ENCODE measurements around the gene FGD1.
A peak's percentile ranks its signal among the peaks of the same experiment; 100 is the strongest.

Gene FGD1

DNA sequence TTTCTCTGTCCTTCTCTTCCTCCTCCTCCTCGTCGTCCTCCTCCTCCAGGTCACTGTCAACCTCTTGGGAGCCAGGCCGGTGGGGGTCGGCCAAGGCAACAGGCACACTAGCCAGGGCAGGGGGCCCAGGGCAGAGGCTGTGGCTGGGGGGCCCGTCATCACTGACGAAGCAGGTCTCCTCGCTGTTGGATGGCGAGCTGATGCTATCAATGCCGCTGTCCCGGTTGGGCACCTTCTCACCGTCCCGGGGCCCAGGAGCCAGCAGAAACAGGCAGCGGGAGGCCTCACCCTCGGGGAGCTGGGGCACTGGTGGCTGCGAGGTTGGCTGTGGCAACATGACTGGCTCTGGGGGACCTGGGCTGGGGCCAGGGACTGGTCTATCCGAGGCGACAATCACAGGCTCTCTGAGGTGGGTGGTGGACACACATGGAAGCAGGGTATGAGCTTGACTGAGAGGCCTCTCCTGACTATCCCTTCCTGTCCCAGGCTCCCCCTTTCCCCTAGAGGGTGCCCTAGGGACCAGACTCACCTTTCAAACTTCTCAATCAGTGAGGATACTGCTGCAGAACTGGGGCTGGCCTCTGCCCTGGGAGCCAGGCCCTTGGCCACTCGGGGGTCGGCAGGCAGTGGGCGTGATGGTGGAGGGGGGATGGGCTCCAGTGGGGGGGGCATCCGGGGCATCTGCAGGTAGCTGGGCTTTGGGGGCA lies 25.8 kb downstream of the FGD1 start:
- DNase-seq = no peak

DNA sequence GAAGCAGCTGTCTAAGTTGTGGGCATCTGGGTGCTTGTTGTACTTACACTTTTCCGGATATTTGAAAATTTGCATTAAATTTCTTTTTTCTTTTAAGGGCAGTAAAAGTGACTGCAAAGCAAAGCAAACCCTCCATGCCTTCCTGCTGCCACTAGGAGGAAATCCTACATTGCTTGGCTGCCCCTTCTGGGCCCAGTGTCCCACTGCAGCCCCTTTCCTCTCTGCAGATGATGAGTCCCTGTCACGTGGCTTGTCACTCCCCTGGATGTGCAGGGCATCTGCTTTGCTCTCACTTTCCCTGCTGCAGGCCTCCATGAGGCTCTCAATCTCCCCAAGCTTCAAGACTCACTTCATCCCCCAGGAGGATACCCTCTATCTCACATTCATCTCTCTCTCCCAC lies 43.1 kb downstream of the FGD1 start:
- no peak for DNase-seq

DNA sequence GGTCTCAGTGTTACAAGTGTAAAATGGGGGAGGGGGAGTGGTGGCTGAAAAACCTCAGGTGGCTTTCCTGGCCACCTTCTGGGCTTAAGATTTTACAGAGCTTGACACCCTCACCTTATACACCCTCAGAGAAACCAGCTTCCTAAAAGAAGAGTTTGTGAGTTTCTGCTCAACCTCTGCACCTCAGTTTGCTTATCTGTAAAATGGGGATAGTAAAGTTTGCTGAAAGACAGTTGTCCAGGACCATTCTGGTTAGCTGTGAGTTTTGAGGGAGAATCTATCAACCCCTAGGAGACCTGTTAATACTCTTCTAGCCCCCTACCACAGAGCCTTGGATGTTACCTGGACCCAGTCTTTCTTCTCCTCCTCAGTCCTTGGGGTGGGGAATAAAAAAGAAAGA lies 46.1 kb downstream of the FGD1 start:
- DNase-seq = no peak

DNA sequence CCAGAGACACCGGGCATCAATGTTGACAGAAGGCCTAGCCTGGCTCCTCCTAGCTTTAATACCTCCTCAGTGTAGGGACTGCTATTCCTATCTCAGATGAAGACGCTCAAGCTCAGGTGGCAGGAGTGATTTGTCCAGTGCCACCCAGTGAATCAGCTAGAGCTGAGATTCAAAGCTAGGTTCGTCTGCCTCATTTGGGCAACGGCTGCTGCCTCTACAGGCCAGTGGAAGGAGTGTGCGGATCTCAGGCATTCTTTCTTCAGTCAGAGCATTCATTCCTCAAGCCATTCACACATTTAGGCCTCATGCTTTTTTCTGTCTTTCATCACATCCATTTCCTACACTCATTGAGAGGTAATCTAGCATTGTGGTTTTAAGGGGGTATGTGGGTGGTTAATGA lies 48.6 kb downstream of the FGD1 start:
- no peak for DNase-seq

DNA sequence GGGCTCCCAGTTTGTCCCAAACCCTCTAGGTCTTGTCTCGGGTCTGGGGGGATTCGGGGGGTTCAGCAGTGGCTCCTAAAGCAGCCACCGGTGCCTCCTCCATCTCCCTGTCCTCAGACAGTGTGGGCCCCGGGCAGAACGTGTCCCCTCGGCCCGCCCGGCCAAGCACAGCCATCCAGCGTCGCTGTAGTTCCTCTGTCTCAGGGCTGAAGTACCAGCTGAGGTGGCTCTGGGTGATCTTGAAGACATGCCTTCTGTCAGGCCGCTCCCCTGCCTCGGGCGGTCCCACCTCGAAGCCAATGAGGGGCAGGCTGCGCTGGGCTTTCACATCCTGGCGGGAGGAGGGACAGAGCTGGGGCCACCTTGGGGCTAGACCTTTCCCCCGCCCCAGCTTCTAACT lies 50.0 kb downstream of the FGD1 start:
- DNase-seq = no peak

DNA sequence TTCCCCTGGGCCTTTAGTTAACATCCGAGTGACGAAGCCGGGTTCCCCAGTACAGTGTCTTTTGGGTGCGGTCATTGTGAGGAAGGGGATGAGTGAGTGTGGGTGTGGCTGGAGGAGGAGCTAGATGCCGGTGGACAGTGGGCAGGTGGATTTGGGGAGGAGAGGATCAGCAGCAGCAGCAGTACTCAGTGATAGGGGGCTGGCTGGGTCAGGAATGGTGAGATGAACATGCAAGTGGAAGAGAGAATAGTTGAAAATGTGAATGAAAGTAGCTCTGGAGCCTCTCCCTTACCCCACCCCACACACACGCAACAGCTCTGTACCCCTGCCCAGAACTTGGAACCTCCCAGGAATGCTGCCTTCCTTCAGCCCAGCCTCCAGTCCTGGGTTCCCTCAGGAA lies 51.3 kb downstream of the FGD1 start:
- DNase-seq = no peak

DNA sequence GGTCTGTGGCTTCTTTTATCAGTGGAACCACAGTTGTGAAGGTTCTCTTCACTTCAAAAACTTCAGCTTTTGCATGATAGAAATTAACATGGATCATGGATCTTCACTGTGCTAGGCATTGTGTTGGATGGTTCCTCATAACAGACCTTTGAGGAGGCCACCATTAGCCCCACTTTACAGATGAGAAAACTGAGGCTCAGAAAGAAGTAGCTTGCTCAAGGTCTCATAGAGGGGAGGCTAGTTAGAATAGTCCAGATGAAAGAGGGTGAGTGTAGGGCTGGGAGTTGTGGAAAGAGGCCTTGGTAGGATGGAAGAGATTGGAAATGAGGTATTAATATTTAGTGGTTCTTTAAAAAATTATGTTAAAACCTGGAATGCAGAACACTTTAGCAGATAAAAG lies 53.2 kb downstream of the FGD1 start:
- no peak for DNase-seq

DNA sequence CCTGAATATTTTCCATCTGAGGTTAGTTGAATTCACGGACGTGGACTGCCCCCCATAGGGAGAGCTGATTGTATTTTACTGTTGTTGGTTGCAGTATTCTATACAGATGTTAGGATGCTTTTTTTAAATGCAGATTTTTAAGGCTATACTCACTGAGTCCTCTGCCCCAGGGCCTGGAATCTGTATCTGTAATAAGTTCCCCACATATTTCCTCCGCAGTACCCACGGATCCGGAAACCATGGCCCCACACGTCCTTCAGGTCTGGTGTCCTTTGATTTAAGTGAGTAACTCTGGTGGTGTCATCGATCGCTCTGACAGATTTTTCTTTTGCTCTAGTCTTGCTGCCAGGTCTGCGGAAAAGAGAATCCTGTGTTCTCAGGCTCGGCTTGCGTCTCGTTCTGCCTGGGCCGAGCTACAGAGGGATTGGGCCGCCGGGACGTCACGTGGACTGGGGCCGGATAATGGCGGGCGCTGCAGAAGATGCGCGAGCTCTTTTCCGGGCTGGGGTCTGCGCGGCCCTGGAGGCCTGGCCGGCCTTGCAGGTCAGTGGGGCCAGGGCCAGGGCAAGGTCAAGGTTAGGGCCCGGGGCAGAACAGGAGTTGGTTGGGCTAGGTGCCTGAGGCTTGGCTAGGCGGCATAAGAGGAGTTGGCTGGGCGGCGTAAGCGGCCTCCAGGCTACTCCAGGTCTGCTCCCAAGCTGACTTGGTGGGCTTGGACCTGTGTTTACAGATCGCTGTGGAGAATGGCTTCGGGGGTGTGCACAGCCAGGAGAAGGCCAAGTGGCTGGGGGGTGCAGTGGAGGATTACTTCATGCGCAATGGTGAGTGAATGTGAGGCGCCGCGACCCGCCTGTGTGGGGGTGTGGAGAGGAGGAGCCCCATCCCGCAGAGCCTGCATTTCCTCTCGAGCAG lies 55.8 kb downstream of the FGD1 start, which contains the start of gene TSR2:
Gene TSR2, plus strand, starts transcription at position 445 of the 912 bp plus-strand sequence. Its CDS starts 18 bp downstream, at position 463.
- peak; percentile 17 to 64 (median 36) for DNase-seq

DNA sequence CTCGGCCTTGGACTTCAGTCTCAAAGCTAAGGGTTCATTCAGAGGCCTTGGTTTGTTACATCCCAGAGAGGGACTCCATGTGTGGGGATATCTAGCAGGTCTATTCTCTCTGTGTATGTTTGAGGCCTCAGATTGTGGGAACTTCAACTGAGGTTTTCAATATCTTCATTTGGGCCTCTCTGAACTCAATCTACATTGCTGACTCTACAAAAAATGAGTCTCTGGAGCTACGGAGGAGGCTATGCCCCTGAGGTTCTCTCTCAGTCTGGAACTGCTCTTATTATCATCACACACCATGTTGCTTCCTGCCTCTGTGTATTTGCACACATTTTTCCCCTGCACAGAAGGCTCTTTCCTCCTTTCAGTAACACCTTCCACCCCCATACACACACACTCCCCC lies 60.9 kb downstream of the FGD1 start:
- DNase-seq = no peak

DNA sequence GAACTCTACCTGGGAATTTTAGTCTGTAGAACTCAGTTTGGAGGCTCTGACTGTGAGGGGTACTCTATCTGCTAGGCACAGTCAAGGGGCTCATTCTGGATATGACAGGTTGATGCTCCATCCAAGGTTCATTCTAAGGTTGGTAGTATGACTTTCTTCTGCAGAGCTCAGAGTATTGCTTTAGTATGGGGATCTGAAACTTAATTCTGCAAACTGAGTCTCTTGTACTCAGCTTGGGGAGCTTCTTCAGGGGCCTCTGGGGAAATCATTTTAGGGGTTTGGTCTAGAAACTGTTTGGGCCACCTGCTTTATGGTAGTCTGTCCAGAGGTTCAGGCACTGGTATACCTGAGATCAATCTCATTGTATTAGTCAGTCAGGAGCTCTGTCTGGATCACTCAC lies 65.5 kb downstream of the FGD1 start:
- no peak for DNase-seq

DNA sequence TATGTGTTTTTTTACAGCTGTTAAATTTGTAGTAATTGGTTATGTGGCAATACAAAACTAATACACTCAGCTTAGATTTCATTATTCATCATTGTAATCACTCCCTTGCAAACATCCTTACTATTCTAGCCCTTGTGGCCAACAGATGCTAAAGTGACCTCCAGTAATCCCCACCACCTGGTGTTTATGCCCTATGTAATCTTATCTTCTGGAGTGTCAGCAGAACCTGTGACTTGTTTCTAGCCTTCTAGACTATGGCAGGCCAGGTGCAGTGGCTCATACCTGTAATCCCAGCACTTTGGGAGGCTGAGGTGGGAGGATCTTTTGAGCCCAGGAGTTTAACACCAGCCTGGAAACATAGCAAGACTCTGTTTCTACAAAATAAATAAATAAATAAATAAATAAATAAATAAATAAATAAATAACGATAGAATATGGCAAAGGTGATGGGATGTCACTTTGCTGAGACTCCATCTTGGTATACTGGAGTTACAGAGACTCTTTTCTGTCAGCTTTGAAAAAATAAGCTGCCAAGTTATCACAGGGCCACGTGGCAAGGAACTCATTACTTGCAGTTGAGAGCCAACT lies 68.1 kb downstream of the FGD1 start:
- no peak for DNase-seq

DNA sequence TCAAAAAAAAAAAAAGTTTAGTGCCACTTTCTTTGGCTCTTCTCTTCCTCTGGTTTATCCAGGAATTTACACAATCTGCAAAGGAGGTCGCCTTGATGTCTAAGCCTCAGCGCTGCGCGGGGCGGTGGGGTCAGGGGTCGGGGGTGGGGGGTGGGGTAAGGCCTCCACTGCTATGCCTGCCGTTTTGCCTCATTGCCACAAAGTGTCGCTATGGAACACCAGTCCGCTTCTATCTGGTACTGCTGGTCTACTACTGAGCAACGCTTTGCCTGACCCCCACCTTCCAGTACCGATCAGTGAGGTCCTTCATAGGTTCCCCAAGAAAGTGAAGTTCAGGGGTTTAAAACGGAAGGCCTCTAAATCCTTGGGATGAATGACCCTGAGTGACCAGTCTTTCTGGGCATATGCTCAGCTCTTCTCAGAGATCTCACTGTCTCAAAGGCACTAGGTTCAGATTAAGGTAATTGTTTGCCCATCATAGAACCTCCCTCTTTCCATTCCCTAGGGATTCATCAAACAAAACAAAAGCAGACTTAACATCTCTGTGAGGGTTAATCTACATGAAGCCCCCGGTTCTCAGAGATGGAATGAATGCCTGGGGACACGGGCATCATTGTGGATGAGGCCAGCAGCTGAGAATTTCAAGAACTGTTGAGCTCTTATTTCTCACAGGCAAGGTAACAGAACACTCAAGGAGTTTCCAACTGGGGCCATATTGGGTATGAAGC lies 72.7 kb downstream of the FGD1 start:
- DNase-seq = no peak

DNA sequence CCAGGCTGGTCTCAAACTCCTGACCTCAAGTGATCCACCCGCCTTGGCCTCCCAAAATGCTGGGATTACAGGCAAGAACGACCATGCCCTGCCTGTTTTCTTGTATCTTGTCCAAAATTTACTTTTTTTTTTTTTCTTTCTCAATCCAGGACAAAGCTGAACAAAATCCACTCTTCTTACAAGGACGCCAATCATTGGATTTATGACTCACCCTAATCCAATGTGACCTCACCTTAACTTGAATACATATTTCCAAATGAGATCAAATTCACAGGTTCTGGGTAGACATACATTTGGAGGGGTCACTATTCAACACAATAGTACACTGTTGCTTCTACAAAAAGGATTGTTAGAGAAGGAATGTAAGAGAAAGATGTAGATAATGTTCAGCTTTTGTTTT lies 73.9 kb downstream of the FGD1 start:
- DNase-seq = no peak

DNA sequence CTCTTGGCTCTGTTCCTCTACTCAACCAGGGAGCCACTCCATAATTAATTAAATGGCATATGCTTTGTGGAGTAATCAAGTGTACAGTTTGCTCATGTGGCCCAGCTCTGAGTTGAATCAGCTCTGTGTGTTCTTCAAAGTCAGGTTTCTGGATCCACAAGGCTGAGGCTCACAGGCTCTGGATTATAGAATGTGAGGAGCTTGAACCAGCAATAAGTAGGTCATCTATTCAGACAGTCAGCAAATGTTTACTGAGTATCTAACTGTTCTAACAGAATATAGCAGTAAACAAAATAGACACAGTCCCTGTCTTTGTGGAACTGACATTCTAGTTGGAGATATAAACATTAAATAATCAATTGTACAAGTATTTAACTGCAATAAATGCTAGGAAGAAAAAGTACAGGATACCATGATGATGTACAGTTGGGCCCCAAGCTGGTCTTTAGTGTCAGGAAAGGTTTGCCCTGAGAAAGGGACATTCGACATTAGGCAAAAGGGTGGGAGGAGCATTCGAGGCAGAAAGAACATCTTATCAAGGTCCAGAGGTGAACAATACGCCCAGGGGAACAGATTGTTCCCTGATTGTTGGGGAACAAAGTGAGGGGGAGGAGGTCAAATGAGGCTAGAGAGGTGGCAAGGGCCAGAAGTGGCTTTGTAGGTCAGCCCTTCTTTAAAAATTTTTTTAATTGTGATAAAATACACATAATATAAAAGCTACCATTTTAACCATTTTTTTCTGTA lies 76.3 kb downstream of the FGD1 start:
- no peak for DNase-seq

DNA sequence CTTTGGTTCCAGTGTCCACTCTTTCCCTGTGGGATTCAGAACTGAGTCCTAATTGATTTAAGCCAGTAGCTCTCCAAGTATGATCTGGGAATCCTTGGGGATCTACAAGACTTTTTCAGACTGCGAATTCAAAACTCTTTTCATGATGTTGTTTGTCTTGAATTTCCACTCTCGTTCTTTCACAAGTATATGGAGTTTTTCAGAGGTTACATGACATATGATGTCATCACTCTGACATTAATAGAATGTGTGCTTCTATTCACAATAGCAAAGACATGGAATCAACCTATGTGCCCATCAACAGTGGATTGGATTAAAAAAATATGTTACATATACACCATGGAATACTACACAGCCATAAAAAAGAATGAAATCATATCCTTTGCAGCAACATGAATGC lies 79.1 kb downstream of the FGD1 start:
- DNase-seq = no peak

DNA sequence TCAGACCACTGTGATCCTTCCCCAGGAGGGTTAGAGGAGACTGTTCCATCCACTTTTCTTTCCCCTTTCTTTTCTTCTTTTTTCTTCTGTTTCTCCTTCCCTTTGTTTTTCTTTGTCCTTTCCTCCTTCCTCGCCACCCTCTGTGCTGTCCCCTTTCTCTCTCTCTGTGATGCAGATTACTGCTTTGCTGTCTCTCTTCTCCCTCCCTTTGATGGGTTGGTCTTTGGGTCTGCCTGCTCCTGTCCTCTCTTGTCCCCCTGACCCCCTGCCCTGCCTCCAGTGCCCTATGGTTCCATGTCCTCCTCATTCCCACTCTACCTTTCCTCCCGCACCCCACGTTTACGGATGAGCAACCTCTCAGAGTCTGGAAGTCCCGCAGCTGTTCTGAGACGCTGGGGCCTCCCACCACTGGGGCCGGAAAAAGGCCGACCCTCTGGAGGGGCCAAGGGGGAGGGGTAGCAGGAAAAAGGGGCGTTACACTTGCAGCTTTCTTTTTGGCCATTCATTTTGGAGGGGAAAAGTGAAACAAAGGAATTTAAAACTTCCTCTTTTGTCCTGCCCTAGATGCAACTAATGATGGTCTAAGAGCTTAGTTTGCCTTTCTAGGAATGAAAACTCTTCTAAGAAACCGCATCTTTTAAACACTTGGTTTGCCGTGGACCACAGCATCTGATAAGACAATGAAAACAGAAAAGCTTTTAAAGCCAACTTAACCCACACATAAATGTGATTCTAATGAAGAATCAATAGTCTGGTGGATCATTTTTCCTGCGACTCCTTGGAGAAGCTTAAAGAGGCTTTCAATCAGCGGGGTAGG lies 80.3 kb downstream of the FGD1 start:
- no peak for DNase-seq

DNA sequence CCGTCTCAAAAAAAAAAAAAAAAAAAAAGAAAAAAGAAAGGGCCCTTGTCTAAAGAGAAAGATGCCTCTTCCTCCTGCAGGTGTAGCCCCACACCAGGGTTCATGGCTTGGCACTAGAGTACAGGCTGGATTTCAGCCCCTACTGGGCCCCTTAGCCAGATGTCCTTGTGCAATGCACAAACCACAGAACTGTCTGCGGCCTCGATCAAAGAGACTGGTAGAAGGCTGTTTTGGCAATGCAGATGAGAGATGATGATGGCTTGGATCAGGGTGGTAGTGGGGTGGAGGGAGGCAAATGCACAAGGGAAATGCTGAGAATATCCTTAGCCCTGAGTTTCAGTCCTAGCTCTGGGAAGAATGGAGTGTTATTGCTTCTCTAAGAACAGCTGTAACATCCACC lies 82.3 kb downstream of the FGD1 start:
- no peak for DNase-seq

DNA sequence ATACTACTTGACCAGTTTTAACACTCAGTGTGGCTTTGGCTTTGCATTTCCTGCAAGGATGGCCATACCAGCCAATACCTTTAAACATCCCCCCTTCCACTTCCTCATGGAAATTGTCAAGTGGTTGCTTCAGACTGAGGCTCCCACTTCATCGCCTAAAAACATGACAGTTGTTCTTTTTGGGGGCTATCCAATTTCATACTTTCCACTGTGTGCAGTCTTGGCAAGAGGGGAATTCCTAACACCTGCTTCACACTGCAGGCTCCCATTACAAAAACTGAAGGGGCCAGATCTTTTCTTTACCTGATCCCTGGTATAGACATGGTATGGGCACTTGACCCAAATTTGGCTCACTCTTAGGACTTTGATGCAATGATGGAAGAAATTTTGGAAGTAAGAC lies 84.3 kb downstream of the FGD1 start:
- no peak for DNase-seq

DNA sequence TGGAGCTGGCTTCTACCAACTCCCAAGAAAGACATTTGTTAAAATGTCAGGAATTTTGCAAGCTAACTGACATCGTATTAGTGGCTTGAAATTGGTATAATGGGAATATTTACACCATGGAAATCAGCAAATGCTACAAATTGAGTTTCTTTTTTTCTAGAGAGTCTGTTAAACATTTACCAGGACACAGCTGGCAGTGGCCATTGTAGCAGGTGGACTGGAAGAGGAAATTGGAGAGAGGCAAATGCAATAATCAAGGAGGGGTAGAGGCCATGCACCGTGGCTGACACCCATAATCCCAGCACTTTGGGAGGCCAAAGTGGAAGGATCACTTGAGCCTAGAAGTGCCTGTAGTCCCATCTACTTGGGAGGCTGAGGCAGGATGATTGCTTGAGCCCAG lies 88.8 kb downstream of the FGD1 start:
- DNase-seq = no peak

DNA sequence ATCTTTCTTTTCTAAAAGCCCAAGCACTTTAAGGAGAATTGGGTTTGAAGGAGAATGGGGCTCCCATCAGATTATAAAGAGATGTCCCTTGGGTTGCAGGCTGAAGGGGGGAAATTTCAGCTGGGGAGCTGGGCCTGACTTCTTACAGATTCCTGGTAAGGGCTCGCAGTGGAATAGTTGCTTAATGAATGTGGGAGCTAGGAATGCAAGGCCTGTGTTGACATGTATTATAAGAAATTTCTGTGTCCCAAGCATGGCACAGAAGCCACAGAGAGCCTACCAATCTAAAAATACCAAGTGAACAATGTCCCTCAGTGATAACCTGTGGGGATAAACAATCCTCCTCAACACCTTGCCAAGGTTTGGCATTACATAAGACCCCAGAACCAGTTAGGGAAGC lies 98.9 kb downstream of the FGD1 start:
- no peak for DNase-seq
